Measurements from ENCODE around the gene TTC34. TPM values are rescaled to one million over a fixed set of nuclear protein-coding genes. Genes with fewer than 3 reads are reported as not detected.

The TTC34 gene
- polyA plus RNA-seq, 1 experiment = 0.11 TPM

DNA sequence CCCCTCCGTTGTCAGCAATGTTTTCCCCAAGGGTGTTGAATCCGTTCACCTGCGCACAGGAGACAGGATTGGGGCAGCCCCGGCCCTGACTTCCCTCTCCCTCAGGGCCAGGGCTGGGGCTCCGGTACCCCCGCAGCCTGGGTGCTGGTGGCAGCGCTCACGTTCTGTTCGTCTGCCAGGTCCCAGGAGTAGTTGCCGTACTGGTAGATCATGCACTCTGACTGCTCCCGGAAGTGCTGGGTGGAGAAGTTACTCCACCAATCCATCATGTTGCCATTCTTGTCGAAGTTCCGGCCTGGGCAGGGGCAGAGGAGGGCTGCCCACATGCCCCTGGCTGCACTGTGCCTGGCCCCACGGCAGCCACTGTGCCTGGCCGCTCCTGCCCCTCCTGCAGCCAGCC is 208.8 kb downstream of the TTC34 start:
- Histone ChIP-seq H3K27me3 (ENCODE audit: control insufficient read depth, insufficient read depth, low read length) (no peaks in the 10 kb centered on the region), H3K4me3 (ENCODE audit: low read depth, low read length) (no peak overlapping the region), H3K36me3 (ENCODE audit: control insufficient read depth, insufficient read depth, low read length) (peaks cover 2% of the 10 kb centered on the region; the same call in 1 of the 2 replicates)
- POLR2A ChIA-PET = no interaction called here
- DNase-seq (ENCODE audit: low read depth) = no peak
- CTCF ChIA-PET = no interaction called here
- TF ChIP-seq, protein P1, sequence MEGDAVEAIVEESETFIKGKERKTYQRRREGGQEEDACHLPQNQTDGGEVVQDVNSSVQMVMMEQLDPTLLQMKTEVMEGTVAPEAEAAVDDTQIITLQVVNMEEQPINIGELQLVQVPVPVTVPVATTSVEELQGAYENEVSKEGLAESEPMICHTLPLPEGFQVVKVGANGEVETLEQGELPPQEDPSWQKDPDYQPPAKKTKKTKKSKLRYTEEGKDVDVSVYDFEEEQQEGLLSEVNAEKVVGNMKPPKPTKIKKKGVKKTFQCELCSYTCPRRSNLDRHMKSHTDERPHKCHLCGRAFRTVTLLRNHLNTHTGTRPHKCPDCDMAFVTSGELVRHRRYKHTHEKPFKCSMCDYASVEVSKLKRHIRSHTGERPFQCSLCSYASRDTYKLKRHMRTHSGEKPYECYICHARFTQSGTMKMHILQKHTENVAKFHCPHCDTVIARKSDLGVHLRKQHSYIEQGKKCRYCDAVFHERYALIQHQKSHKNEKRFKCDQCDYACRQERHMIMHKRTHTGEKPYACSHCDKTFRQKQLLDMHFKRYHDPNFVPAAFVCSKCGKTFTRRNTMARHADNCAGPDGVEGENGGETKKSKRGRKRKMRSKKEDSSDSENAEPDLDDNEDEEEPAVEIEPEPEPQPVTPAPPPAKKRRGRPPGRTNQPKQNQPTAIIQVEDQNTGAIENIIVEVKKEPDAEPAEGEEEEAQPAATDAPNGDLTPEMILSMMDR (IDR thresholded peaks at IDR 0.05; ENCODE audit: insufficient read depth, low read depth, low read length) = no peak

DNA sequence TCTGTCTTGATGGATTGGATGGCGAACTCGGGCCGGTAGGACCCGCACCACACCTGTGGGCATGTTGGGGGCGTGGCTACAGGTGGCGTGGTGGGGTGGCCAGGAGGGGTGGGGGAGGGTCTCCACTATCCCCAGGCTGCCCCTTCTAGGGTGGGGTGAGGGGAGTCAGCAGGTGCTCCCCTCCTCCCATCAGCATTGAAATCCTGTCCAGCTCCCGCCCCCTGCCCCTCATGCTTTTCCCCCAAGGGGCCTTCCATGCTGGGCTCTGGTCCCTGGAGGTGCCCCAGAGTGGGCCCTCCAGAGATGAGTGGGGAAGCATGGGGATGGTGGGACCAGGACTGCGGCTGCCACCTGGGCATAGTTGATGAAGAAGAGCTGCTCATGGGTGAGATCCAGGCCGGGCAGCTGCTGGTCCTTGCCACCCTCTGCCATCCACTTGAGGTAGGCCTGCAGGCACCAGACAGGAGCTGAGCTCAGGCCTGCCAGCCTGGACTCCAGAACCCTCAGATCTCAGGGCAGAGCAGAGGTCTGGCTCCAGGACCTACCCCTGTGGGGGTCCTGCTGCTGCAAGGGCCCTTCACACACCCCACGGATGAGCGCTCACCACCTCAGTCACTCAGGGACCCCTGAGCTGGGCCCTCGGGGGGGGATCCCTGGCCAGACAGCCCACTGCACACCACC is 209.8 kb downstream of the TTC34 start:
- ChIA-PET CTCF (no interaction called here), POLR2A (no interaction called here)
- TF ChIP-seq, protein P1 (IDR thresholded peaks at IDR 0.05; ENCODE audit: insufficient read depth, low read depth, low read length) = no peak
- no peak for DNase-seq (ENCODE audit: low read depth)
- peaks cover 2% of the 10 kb centered on the region; the same call in 1 of the 2 replicates for H3K36me3 ChIP-seq (ENCODE audit: control insufficient read depth, insufficient read depth, low read length)
- H3K4me3 ChIP-seq (ENCODE audit: low read depth, low read length) = no peak overlapping the region
- no peaks in the 10 kb centered on the region for H3K27me3 ChIP-seq (ENCODE audit: control insufficient read depth, insufficient read depth, low read length)

- TF ChIP-seq, protein P1 (IDR thresholded peaks at IDR 0.05; ENCODE audit: insufficient read depth, low read depth, low read length) = no peak
- ChIA-PET POLR2A (no interaction called here), CTCF (no interaction called here)
- H3K4me3 ChIP-seq (ENCODE audit: low read depth, low read length) = no peak overlapping the region
- H3K36me3 ChIP-seq (ENCODE audit: control insufficient read depth, insufficient read depth, low read length) = peaks cover 2% of the 10 kb centered on the region; the same call in 1 of the 2 replicates
- H3K27me3 ChIP-seq (ENCODE audit: control insufficient read depth, insufficient read depth, low read length) = no peaks in the 10 kb centered on the region
- no peak for DNase-seq (ENCODE audit: low read depth)
Measured at GRCh38 chr1:2591233-2591580, 210.3 kb downstream of the TTC34 start.

- peaks cover 2% of the 10 kb centered on the region; the same call in 1 of the 2 replicates for H3K36me3 ChIP-seq (ENCODE audit: control insufficient read depth, insufficient read depth, low read length)
- TF ChIP-seq, protein P1 (IDR thresholded peaks at IDR 0.05; ENCODE audit: insufficient read depth, low read depth, low read length) = no peak
- DNase-seq (ENCODE audit: low read depth) = no peak
- POLR2A ChIA-PET = no interaction called here
- no peaks in the 10 kb centered on the region for H3K27me3 ChIP-seq (ENCODE audit: control insufficient read depth, insufficient read depth, low read length)
- H3K4me3 ChIP-seq (ENCODE audit: low read depth, low read length) = no peak overlapping the region
- CTCF ChIA-PET = no interaction called here
Measured at GRCh38 chr1:2590233-2591141, 211.0 kb downstream of the TTC34 start.

DNA sequence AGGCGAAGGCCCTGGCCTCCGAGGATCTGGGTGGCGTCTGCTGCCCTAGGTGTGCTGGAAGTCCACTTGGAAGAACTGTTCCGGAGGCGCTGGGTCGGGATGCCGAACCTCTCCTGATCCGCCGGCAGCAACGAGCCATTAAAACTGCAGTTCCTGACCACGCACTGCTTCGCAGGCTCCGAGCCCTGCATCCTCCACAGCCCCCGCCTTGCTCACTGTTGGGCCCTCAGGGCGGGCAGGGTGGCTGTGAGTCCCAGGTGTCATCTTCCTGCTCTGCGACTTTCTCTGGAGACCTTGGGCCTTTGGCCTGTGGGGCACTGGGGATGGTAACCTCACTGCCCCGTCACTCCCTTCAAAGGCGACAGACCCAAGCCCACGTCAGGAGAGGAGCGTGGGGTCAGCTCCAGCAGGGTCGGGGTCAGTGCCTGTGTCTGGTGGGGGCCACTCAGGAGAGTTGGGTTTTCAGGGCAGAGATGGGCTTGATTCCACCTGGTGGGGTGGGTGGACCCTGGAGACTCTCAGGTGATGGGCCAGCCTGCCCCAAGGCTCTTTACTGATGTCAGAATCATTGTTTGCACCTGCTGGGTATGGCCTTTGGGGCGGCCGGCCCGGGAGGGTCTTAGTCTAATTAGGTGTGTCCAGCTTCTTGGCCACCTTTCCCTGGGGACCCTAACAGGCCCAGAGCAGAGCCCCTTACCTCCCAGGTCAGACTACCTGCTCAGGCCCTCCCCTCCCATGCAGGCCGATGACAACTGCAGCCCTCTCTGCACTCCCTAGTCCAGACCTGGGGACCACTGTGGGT is 211.9 kb downstream of the TTC34 start:
- POLR2A ChIA-PET = no interaction called here
- no peak for DNase-seq (ENCODE audit: low read depth)
- H3K36me3 ChIP-seq (ENCODE audit: control insufficient read depth, insufficient read depth, low read length) = peaks cover 2% of the 10 kb centered on the region; the same call in 1 of the 2 replicates
- H3K4me3 ChIP-seq (ENCODE audit: low read depth, low read length) = no peak overlapping the region
- CTCF ChIA-PET = no interaction called here
- TF ChIP-seq, protein P1 (IDR thresholded peaks at IDR 0.05; ENCODE audit: insufficient read depth, low read depth, low read length) = no peak
- no peaks in the 10 kb centered on the region for H3K27me3 ChIP-seq (ENCODE audit: control insufficient read depth, insufficient read depth, low read length)
